Right lobe of liver (tissue), 6 donors: Measurements from ENCODE around the gene PCNX1. TPM values are rescaled to one million over a fixed set of nuclear protein-coding genes. Genes with fewer than 3 reads are reported as not detected.

ENCODE experiments used
- ATAC-seq, 4 donors: fragments of 200-7000 bp; cut with Tn5 transposase; one replicate each; pipeline ENCODE4 v1.9.1; 2020; ENCODE audit warnings: mild to moderate bottlenecking in 4 of 4, moderate library complexity in 4 of 4
- DNase-seq, 3 donors: peaks; one replicate each; pipeline ENCODE4 v3.0.0-alpha.2; 2020
- H3K27ac ChIP-seq, 3 donors: fragments of 200-600 bp; one replicate each; pipeline ENCODE4 v1.8.0; 2022
- H3K27me3 ChIP-seq, 2 donors: fragments of 200-600 bp; one replicate each; pipeline ENCODE4 v1.8.0; 2022
- H3K36me3 ChIP-seq, 4 donors: fragments of 200-600 bp; sonication (generic) in 1 of 4; one replicate each; pipeline versions ENCODE4 v1.5.1 to v1.8.0; 2017 to 2022; ENCODE audit warnings: control low read depth in 1 of 4
- H3K4me1 ChIP-seq, 4 donors: fragments of 200-600 bp; sonication (generic) in 1 of 4; one replicate each; pipeline versions ENCODE4 v1.5.1 to v1.8.0; 2017 to 2022; ENCODE audit warnings: control low read depth in 1 of 4
- H3K4me3 ChIP-seq, 3 donors: fragments of 200-600 bp; one replicate each; pipeline ENCODE4 v1.8.0; 2022
- H3K9me3 ChIP-seq, 4 donors: fragments of 200-600 bp; sonication (generic) in 1 of 4; one replicate each; pipeline versions ENCODE4 v1.5.1 to v1.8.0; 2017 to 2022; ENCODE audit warnings: control low read depth in 1 of 4
- POLR2A ChIP-seq: fragments of 450-650 bp; IDR thresholded peaks from one replicate; pipeline ENCODE4 v1.6.1; 2017; ENCODE audit warnings: antibody characterized with exemption, mild to moderate bottlenecking
- WGBS: methylation state at CpG from one replicate; pipeline ENCODE4 v1.1.6; 2018; ENCODE audit warnings: low coverage, low lambda C conversion rate; ENCODE audit not compliant: insufficient coverage; ENCODE audit errors: missing lambda C conversion rate; 5-methylcytosine and 5-hydroxymethylcytosine counted together
- intact Hi-C, 2 donors: fragments of 100-400 bp; cut with DNase I; formaldehyde crosslinking; loops; one replicate each; pipeline versions ENCODE4 v1.11.2 to v1.14.1; 2022
- total RNA-seq, 6 experiments: library from RNA; depleted of rRNA in 2 of 6; stranded (reverse); fragments of >200 nt in 2 of 6; fragmentation: NEBNext Ultra II Directional in 3 of 6; extraction: Animal tissue kit (Norgen Biotek cat#: 25700) in 3 of 6; gene quantifications; one replicate each; pipeline versions ENCODE4 v1.1.0 to v1.2.4, GENCODE V29; 2016 to 2023
- TF ChIP-seq, protein P1 (sequence below), 4 donors: fragments of 200-600 bp in 3 of 4; fragments of 450-650 bp in 1 of 4; IDR thresholded peaks; one replicate each; pipeline versions ENCODE4 v1.5.1 to v1.8.0; 2016 to 2022; ENCODE audit warnings: antibody characterized with exemption in 4 of 4, mild to moderate bottlenecking in 2 of 4
- donor health status: DM: no; HTN: yes; CAD: no.
- donor health status: DM: no; HTN: no; CAD: no.
- donor health status: DM: no; HTN: no; CAD: no.
- donor health status: DM: no; HTN: yes; CAD: no.
- donor health status: DM: no; HTN: yes; CAD: no.

Gene PCNX1
- total RNA-seq, 6 experiments from 2014 or later, result 25.4 to 33.2 (median 29.3) TPM

DNA sequence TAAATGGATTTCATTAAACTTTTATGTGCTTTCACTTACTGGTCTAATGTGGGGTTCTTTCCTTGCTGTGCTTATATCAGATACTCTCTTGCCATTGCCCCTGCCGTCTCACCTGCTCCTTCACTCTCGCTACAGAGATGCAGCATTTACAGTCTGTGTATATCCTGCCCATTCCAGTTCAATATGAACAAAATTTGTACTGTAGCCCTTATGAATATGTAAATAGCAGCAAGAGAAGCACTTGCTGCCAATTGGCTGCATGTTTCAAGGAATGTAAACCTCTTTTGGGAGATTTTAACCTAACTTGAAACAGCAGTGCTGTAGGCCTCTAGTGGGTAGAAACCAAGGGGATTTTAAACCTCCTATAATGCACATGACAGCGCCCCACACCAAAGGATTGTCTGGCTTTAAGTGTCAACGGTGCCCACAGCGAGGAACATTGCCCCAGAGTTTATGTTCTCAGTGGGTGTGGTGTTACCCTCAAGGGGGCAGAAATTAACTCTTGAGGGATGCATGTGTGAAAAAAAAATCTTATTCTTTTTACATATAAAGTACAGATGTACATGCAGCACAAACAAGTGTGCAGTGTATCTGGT lies 19.1 kb downstream of the PCNX1 start:
- TF ChIP-seq POLR2A, result no peak
- TF ChIP-seq, protein P1, sequence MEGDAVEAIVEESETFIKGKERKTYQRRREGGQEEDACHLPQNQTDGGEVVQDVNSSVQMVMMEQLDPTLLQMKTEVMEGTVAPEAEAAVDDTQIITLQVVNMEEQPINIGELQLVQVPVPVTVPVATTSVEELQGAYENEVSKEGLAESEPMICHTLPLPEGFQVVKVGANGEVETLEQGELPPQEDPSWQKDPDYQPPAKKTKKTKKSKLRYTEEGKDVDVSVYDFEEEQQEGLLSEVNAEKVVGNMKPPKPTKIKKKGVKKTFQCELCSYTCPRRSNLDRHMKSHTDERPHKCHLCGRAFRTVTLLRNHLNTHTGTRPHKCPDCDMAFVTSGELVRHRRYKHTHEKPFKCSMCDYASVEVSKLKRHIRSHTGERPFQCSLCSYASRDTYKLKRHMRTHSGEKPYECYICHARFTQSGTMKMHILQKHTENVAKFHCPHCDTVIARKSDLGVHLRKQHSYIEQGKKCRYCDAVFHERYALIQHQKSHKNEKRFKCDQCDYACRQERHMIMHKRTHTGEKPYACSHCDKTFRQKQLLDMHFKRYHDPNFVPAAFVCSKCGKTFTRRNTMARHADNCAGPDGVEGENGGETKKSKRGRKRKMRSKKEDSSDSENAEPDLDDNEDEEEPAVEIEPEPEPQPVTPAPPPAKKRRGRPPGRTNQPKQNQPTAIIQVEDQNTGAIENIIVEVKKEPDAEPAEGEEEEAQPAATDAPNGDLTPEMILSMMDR (IDR thresholded peaks at IDR 0.05), result no peak
- Histone ChIP-seq H3K27ac (no peak overlapping the region), H3K36me3 (no peaks in the 10 kb centered on the region), H3K27me3 (no peaks in the 10 kb centered on the region), H3K4me1 (no peaks in the 10 kb centered on the region), H3K4me3 (no peak overlapping the region), H3K9me3 (no peaks in the 10 kb centered on the region)
- DNase-seq, result no peak
- intact Hi-C loops, result no loop called here
- no peak for ATAC-seq
- 70% methylated on average over 5 of the region's 5 CpGs for WGBS

DNA sequence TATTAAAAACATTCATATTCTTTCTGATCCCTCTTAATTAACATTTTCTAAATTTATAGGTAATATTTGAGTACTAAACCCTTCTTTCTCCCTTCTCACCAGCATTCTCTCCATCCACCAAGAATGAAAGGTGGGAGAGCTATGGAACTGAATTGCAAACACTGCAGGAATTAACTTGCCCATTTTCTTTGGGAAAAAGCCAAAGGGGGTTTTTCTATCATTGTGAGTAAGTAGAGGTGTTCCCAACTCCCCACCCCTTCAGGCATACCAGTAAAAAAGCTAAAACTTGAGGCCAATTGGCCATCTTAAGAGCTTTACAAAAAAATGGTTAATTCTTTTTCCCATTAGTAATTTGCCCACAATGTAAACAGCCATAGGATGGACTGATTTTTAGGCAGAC lies 23.7 kb downstream of the PCNX1 start:
- Histone ChIP-seq H3K27me3 (no peaks in the 10 kb centered on the region), H3K4me1 (peaks cover 0 to 25% (median 9%) of the 10 kb centered on the region in 4 donors)

DNA sequence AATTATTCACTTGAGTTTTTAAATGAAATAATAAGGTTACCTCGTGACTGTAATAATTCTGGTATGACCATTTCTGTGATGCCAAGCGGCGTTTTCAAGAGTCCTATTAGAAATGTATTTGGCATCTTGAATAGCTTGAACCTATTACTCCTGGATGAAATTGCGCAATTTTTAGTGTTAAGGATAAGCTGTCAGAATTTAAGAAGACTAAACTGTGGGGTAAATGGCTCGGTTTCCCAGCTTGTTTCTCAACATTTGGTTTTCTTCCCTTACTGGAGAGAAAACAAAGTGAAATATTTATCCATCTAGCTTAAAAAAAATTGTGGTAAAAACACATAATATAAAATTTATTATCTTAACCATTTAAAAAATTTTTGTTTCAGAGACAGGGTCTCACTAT lies 26.8 kb downstream of the PCNX1 start:
- ATAC-seq, result peak in 1 of 4 donors; percentile 33
- peak overlapping the region in 2 of 3 donors; percentile 14 to 65 for H3K27ac ChIP-seq
- no peaks in the 10 kb centered on the region for H3K36me3 ChIP-seq
- no peaks in the 10 kb centered on the region for H3K27me3 ChIP-seq
- intact Hi-C loops, result no loop called here
- TF ChIP-seq POLR2A, result no peak
- TF ChIP-seq, protein P1 (IDR thresholded peaks at IDR 0.05), result no peak
- WGBS, result 64% methylated on average over 5 of the region's 5 CpGs
- H3K4me1 ChIP-seq, result peaks cover 0 to 25% (median 9%) of the 10 kb centered on the region in 4 donors
- H3K4me3 ChIP-seq, result no peak overlapping the region
- no peak for DNase-seq
- H3K9me3 ChIP-seq, result no peaks in the 10 kb centered on the region

More for the DNA sequence above, 23.7 kb downstream of the PCNX1 start:
- ATAC-seq, result no peak
- DNase-seq, result no peak
- no peak overlapping the region for H3K4me3 ChIP-seq
- intact Hi-C loops, result no loop called here
- TF ChIP-seq POLR2A, result no peak
- TF ChIP-seq, protein P1 (IDR thresholded peaks at IDR 0.05), result no peak
- H3K36me3 ChIP-seq, result no peaks in the 10 kb centered on the region
- no peaks in the 10 kb centered on the region for H3K9me3 ChIP-seq
- H3K27ac ChIP-seq, result no peak overlapping the region

DNA sequence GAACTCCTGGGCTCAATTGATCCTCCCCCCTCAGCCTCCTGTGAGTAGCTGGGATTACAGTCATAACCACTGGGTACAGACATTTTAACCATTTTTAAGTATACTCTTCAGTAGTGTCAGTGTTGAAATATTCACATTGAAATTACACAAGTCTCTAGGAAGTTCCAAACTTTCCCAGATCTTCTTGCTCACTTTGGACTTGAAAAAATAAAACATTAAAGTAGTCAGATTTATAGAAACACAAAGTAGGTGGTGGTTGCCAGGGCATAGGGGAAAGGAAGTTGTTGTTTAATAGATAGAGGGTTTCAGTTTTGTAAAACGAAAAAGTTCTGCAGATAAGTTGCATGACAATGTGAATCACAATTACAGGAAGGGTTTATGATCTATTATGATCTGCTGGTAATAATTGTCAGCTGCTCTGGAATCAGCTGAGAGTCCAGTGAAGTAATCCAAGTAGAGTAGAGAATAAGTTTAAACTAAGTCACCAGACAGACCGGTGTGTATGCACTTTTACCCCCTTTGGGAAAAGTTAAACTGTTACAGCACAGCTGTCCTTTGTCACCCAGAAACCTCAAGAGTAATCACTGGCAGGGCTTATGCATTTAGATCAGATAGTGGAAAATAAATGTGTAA lies 27.4 kb downstream of the PCNX1 start:
- Histone ChIP-seq H3K9me3 (no peaks in the 10 kb centered on the region), H3K4me3 (no peak overlapping the region), H3K27me3 (no peaks in the 10 kb centered on the region), H3K27ac (peak overlapping the region in 2 of 3 donors; percentile 14 to 65), H3K4me1 (peaks cover 0 to 25% (median 9%) of the 10 kb centered on the region in 4 donors), H3K36me3 (no peaks in the 10 kb centered on the region)
- ATAC-seq (peak; percentile 89 to 98 (median 94)), DNase-seq (no peak)
- intact Hi-C loops, result no loop called here
- 0% methylated on average over 2 of the region's 2 CpGs for WGBS
- TF ChIP-seq, protein P1 (IDR thresholded peaks at IDR 0.05), result no peak
- no peak for TF ChIP-seq POLR2A
